A549 treated with AZD9567 at 1 μM for 4 hours (cell line): Measurements from ENCODE around the gene TUFT1. TPM values are rescaled to one million over a fixed set of nuclear protein-coding genes. Genes with fewer than 3 reads are reported as not detected.

Experiments used
- total RNA-seq: library from RNA; stranded (reverse); fragments of 200-300 nt; extraction: Qiagen RNA extraction; gene quantifications from 5 replicates; pipeline ENCODE4 v1.2.3, GENCODE V29; 2022; ENCODE audit not compliant: insufficient read depth

TUFT1 gene
- 9.8 to 11.7 TPM (median 10.3 TPM) in 5 replicates for total RNA-seq

GRCh38 chr1:151540021-151540981, at the start of gene TUFT1:
TSS of gene TUFT1 (plus strand) at chr1:151540309. CDS start at chr1:151540367, 58 bp downstream.

GRCh38 chr1:151510957-151511635, 29.0 kb upstream of the TUFT1 start, which contains the start of gene CGN:
TSS of gene CGN (plus strand) at chr1:151511387. CDS start at chr1:151518520, 7,133 bp downstream.

GRCh38 chr1:151611832-151612500, 71.9 kb downstream of the TUFT1 start, which contains the start of gene SNX27:
TSS of gene SNX27 (plus strand) at chr1:151612050. CDS start at chr1:151612202, 152 bp downstream.

Other genes starting within 250 kb of the TUFT1 start
- gene PI4KB, start 212.9 kb upstream of the TUFT1 start, total RNA-seq = 20.5 to 25.9 TPM (median 24.3 TPM) in 5 replicates
- gene RFX5, start 193.1 kb upstream of the TUFT1 start, total RNA-seq = 18.9 to 22.7 TPM (median 20.7 TPM) in 5 replicates
- gene SELENBP1, start 167.6 kb upstream of the TUFT1 start, total RNA-seq = 6.0 to 7.1 TPM (median 6.9 TPM) in 5 replicates
- gene PSMB4, start 140.7 kb upstream of the TUFT1 start, total RNA-seq = 354 to 439 TPM (median 422 TPM) in 5 replicates
- gene POGZ, start 80.8 kb upstream of the TUFT1 start, total RNA-seq = 18.4 to 20.5 TPM (median 19.8 TPM) in 5 replicates
- gene CGN, start 28.9 kb upstream of the TUFT1 start, total RNA-seq = 1.7 to 1.9 TPM (median 1.8 TPM) in 5 replicates
- gene SNX27, start 71.7 kb downstream of the TUFT1 start, total RNA-seq = 6.0 to 13.6 TPM (median 6.4 TPM) in 5 replicates
- gene CELF3, start 176.5 kb downstream of the TUFT1 start, total RNA-seq = not detected in 5 replicates
- gene RIIAD1, start 181.2 kb downstream of the TUFT1 start, total RNA-seq = not detected in 5 replicates
- 49.1 to 85.5 TPM (median 82.0 TPM) in 5 replicates for gene MRPL9, start 223.2 kb downstream of the TUFT1 start, total RNA-seq